Endodermal cell (in vitro differentiated cells): ENCODE measurements around the gene MEX3A. TPM values are rescaled to one million over a fixed set of nuclear protein-coding genes. Genes with fewer than 3 reads are reported as not detected.

Source experiments
- DNase-seq: peaks from one replicate; pipeline ENCODE4 v3.0.0-alpha.2; 2017
- H3K27ac ChIP-seq: 2 replicates; pipeline ENCODE4 v1.5.1; 2013; ENCODE audit warnings: mild to moderate bottlenecking, low read depth, low read length, moderate library complexity
- H3K27me3 ChIP-seq: 2 replicates; pipeline ENCODE4 v1.6.1; 2013; ENCODE audit warnings: mild to moderate bottlenecking, low read length, moderate library complexity; ENCODE audit not compliant: insufficient read depth, control insufficient read depth, poor library complexity, severe bottlenecking
- H3K36me3 ChIP-seq: 2 replicates; pipeline ENCODE4 v1.7.0; 2013; ENCODE audit warnings: mild to moderate bottlenecking, low read length, moderate library complexity; ENCODE audit not compliant: control insufficient read depth, insufficient read depth
- H3K4me1 ChIP-seq: one replicate; pipeline ENCODE4 v1.7.0; 2013; ENCODE audit warnings: low read length; ENCODE audit not compliant: control insufficient read depth, insufficient read depth
- H3K4me3 ChIP-seq: 2 replicates; pipeline ENCODE4 v1.5.1; 2013; ENCODE audit warnings: mild to moderate bottlenecking, low read length, moderate library complexity
- H3K9ac ChIP-seq: 2 replicates; pipeline ENCODE4 v1.6.1; 2013; ENCODE audit warnings: mild to moderate bottlenecking, low read length, moderate library complexity; ENCODE audit not compliant: poor library complexity, severe bottlenecking; ENCODE audit errors: extremely low read depth
- H3K9me3 ChIP-seq: 2 replicates; pipeline ENCODE4 v1.6.1; 2013; ENCODE audit warnings: mild to moderate bottlenecking, low read length, moderate library complexity; ENCODE audit not compliant: control insufficient read depth
- H3K27ac Mint-ChIP-seq: 2 replicates; pipeline ENCODE4 v1.8.0; 2020; ENCODE audit warnings: mixed read lengths
- H3K27me3 Mint-ChIP-seq: 2 replicates; pipeline ENCODE4 v1.8.0; 2021; ENCODE audit warnings: mild to moderate bottlenecking, mixed read lengths; ENCODE audit not compliant: insufficient read depth
- H3K36me3 Mint-ChIP-seq: 2 replicates; pipeline ENCODE4 v1.8.0; 2020; ENCODE audit warnings: low read depth, mixed read lengths
- H3K4me1 Mint-ChIP-seq: 2 replicates; pipeline ENCODE4 v1.8.0; 2020; ENCODE audit warnings: mixed read lengths
- H3K4me3 Mint-ChIP-seq: 2 replicates; pipeline ENCODE4 v1.8.0; 2020; ENCODE audit warnings: mild to moderate bottlenecking, moderate library complexity, mixed read lengths
- H3K9me3 Mint-ChIP-seq: 2 replicates; pipeline ENCODE4 v1.8.0; 2020; ENCODE audit warnings: mild to moderate bottlenecking, mixed read lengths
- CTCF ChIP-seq: fragments of 200-600 bp; sonication (generic); conservative IDR thresholded peaks from 2 replicates; pipeline ENCODE4 v1.5.0; 2021; ENCODE audit warnings: antibody characterized with exemption, mild to moderate bottlenecking
- WGBS, 2 experiments: methylation state at CpG; one replicate each; pipeline versions ENCODE4 v1.1.5 to v1.1.7; 2013; ENCODE audit warnings: missing lambda C conversion rate in 2 of 2, mixed read lengths in 1 of 2; ENCODE audit not compliant: insufficient coverage in 1 of 2, insufficient read length in 1 of 2; 5-methylcytosine and 5-hydroxymethylcytosine counted together
- total RNA-seq, 2 donors: library from RNA; stranded (reverse); fragmentation: NEBNext Ultra II Directional in 1 of 2; extraction: Animal tissue kit (Norgen Biotek cat#: 25700) in 1 of 2; gene quantifications; 2 replicates in 1 of 2; 3 replicates in 1 of 2; pipeline ENCODE4 v1.2.1, GENCODE V29; 2021

MEX3A gene
- total RNA-seq, 2 donors from 2014 or later, result 91.8 to 94.3 TPM

GRCh38 chr1:156110252-156110651 is 28.0 kb upstream of the MEX3A start:
- no peaks in the 10 kb centered on the region for H3K9me3 Mint-ChIP-seq
- H3K36me3 Mint-ChIP-seq, result peaks cover 8% of the 10 kb centered on the region
- no peak for TF ChIP-seq CTCF
- WGBS, 2 experiments, result 86 to 91% methylated on average over 2 of the region's 2 CpGs
- no peaks in the 10 kb centered on the region for H3K9me3 ChIP-seq
- no peaks in the 10 kb centered on the region for H3K27me3 ChIP-seq
- no peak overlapping the region for H3K27ac ChIP-seq
- H3K9ac ChIP-seq, result no peak overlapping the region
- no peak overlapping the region for H3K27ac Mint-ChIP-seq
- H3K4me3 Mint-ChIP-seq, result no peak overlapping the region
- peaks cover 34% of the 10 kb centered on the region for H3K4me1 Mint-ChIP-seq
- DNase-seq, result no peak
- H3K36me3 ChIP-seq, result peaks cover 8% of the 10 kb centered on the region
- H3K4me3 ChIP-seq, result no peak overlapping the region
- peaks cover 15% of the 10 kb centered on the region for H3K27me3 Mint-ChIP-seq
- peaks cover 20% of the 10 kb centered on the region for H3K4me1 ChIP-seq

GRCh38 chr1:156108664-156109241 is 26.5 kb upstream of the MEX3A start:
- Histone ChIP-seq H3K9me3 (no peaks in the 10 kb centered on the region), H3K36me3 (peaks cover 8% of the 10 kb centered on the region), H3K27ac (no peak overlapping the region), H3K27me3 (no peaks in the 10 kb centered on the region), H3K9ac (no peak overlapping the region), H3K4me1 (peaks cover 21% of the 10 kb centered on the region), H3K4me3 (no peak overlapping the region)
- peaks cover 12% of the 10 kb centered on the region for H3K27me3 Mint-ChIP-seq
- H3K4me3 Mint-ChIP-seq, result no peak overlapping the region
- peaks cover 41% of the 10 kb centered on the region for H3K4me1 Mint-ChIP-seq
- peaks cover 8% of the 10 kb centered on the region for H3K36me3 Mint-ChIP-seq
- 94 to 100% methylated on average over 6 of the region's 6 CpGs for WGBS, 2 experiments
- H3K9me3 Mint-ChIP-seq, result no peaks in the 10 kb centered on the region
- TF ChIP-seq CTCF, result no peak
- DNase-seq, result no peak
- H3K27ac Mint-ChIP-seq, result no peak overlapping the region

GRCh38 chr1:156108057-156108456 is 25.8 kb upstream of the MEX3A start:
- Histone ChIP-seq H3K4me1 (peaks cover 21% of the 10 kb centered on the region), H3K9me3 (no peaks in the 10 kb centered on the region), H3K9ac (no peak overlapping the region), H3K27ac (no peak overlapping the region), H3K36me3 (peaks cover 11% of the 10 kb centered on the region), H3K4me3 (no peak overlapping the region), H3K27me3 (no peaks in the 10 kb centered on the region)
- no peak overlapping the region for H3K4me3 Mint-ChIP-seq
- H3K27me3 Mint-ChIP-seq, result peaks cover 6% of the 10 kb centered on the region
- H3K27ac Mint-ChIP-seq, result no peak overlapping the region
- H3K4me1 Mint-ChIP-seq, result peaks cover 40% of the 10 kb centered on the region
- no peak for TF ChIP-seq CTCF
- DNase-seq, result no peak
- 83 to 86% methylated on average over 2 to 3 of the region's 3 CpGs for WGBS, 2 experiments
- H3K9me3 Mint-ChIP-seq, result no peaks in the 10 kb centered on the region
- H3K36me3 Mint-ChIP-seq, result peaks cover 8% of the 10 kb centered on the region
